Transverse colon (tissue), 4 donors: Measurements from ENCODE around the gene WWOX.

ENCODE experiments used
- POLR2AphosphoS5 ChIP-seq, 3 donors: sonication (generic); formaldehyde crosslinking; IDR thresholded peaks; one replicate each; pipeline ENCODE4 v1.6.1; 2016; ENCODE audit warnings: antibody characterized with exemption in 3 of 3
- TF ChIP-seq, protein P1 (sequence below), 5 experiments: fragments of 200-600 bp in 3 of 5; fragments of 450-650 bp in 2 of 5; sonication (generic) in 3 of 5; IDR thresholded peaks; 1 replicate in 2 of 5; 2 replicates in 3 of 5; pipeline ENCODE4 v1.5.1; 2016 to 2017; ENCODE audit warnings: antibody characterized with exemption in 5 of 5, inconsistent platforms in 3 of 5, mild to moderate bottlenecking in 2 of 5, moderate library complexity in 1 of 5

DNA sequence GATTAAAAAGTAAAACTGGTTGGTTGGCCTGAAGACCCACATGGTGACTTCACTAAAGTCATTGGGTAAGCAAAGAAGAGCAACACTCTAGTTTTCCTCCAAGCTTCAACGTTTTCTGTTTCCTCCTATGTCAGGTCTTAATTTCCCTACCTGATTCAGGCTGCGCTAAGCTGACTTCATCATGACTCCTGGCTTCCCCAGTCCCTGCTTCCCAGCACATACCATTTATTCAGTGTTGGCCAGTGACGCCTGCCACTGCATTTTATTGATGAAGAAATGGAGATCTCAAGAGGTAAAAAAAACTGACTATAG lies 645.3 kb downstream of the WWOX start:
- TF ChIP-seq, protein P1, sequence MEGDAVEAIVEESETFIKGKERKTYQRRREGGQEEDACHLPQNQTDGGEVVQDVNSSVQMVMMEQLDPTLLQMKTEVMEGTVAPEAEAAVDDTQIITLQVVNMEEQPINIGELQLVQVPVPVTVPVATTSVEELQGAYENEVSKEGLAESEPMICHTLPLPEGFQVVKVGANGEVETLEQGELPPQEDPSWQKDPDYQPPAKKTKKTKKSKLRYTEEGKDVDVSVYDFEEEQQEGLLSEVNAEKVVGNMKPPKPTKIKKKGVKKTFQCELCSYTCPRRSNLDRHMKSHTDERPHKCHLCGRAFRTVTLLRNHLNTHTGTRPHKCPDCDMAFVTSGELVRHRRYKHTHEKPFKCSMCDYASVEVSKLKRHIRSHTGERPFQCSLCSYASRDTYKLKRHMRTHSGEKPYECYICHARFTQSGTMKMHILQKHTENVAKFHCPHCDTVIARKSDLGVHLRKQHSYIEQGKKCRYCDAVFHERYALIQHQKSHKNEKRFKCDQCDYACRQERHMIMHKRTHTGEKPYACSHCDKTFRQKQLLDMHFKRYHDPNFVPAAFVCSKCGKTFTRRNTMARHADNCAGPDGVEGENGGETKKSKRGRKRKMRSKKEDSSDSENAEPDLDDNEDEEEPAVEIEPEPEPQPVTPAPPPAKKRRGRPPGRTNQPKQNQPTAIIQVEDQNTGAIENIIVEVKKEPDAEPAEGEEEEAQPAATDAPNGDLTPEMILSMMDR (IDR thresholded peaks at IDR 0.05), result no peak
- TF ChIP-seq POLR2AphosphoS5 (IDR thresholded peaks at IDR 0.05), result no peak
